HepG2 (cell line): ENCODE measurements around the gene TENM3. TPM values are rescaled to one million over a fixed set of nuclear protein-coding genes. Genes with fewer than 3 reads are reported as not detected.

Source experiments
- ATAC-seq: fragments of 200-7000 bp; cut with Tn5 transposase; 3 replicates; pipeline ENCODE4 v1.9.1; 2020; ENCODE audit warnings: mild to moderate bottlenecking, moderate library complexity
- BruUV-seq: library from RNA; stranded (reverse); fragments of 400-500 nt; replicated peaks from 2 replicates; lab custom pipeline; 2021; lab: Mats Ljungman, UMichigan
- CTCF ChIA-PET: fragments of 300-600 bp; formaldehyde crosslinking; extraction: SDS; loops from one replicate; lab custom pipeline; 2021; ENCODE audit warnings: low total read pairs, inconsistent platforms, low intra/inter-chr PET ratio; lab: Yijun Ruan, JAX
- POLR2A ChIA-PET: fragments of 350-600 bp; sonication (Branson Sonifier 250); formaldehyde crosslinking; loops from one replicate; lab custom pipeline; 2020; ENCODE audit warnings: antibody characterized with exemption, inconsistent platforms; lab: Yijun Ruan, JAX
- DNase-seq: peaks from one replicate; pipeline ENCODE4 v3.0.0-alpha.2; 2015; ENCODE audit warnings: low spot score
- FAIRE-seq: peaks from 3 replicates; lab custom pipeline; 2011; peaks lifted over from hg19 to GRCh38; lab: Jason Lieb, UNC
- H2AFZ ChIP-seq: one replicate; pipeline ENCODE4 v1.6.1; 2011; ENCODE audit warnings: low read length, inconsistent platforms
- H3K27ac ChIP-seq: fragments of 300-600 bp; 3 replicates; pipeline ENCODE4 v1.8.0; 2011; ENCODE audit warnings: mixed run types, mild to moderate bottlenecking, mixed read lengths, low read length, inconsistent platforms; ENCODE audit not compliant: insufficient read depth; ENCODE audit errors: extremely low read length
- H3K27me3 ChIP-seq, 2 experiments: fragments of 200-600 bp in 1 of 2; 2 replicates in 1 of 2; 3 replicates in 1 of 2; pipeline versions ENCODE4 v1.6.0 to v1.8.0; 2011; ENCODE audit warnings: low read length in 2 of 2, mild to moderate bottlenecking in 2 of 2, moderate library complexity in 2 of 2, inconsistent platforms in 1 of 2; ENCODE audit not compliant: insufficient read depth in 2 of 2, control insufficient read depth in 1 of 2
- H3K36me3 ChIP-seq, 2 experiments: fragments of 200-600 bp in 1 of 2; replicated peaks in 1 of 2; 2 replicates in 1 of 2; 3 replicates in 1 of 2; pipeline versions ENCODE4 v1.5.1 to v1.8.0; 2011; ENCODE audit warnings: low read length in 2 of 2, inconsistent platforms in 1 of 2; ENCODE audit not compliant: insufficient read depth in 2 of 2, control insufficient read depth in 1 of 2
- H3K4me1 ChIP-seq: 2 replicates; pipeline ENCODE4 v1.5.1; 2012; ENCODE audit warnings: low read length, inconsistent platforms; ENCODE audit not compliant: insufficient read depth
- H3K4me2 ChIP-seq: 2 replicates; pipeline ENCODE4 v1.6.0; 2011; ENCODE audit warnings: low read depth, low read length, inconsistent platforms
- H3K4me3 ChIP-seq, 3 experiments: fragments of 200-600 bp in 1 of 3; sonication (generic), shearing (Covaris generic) in 1 of 3; replicated peaks in 1 of 3; 2 replicates each; pipeline ENCODE4 v1.5.1; 2011 to 2016; ENCODE audit warnings: low read length in 3 of 3, inconsistent platforms in 2 of 3, low read depth in 2 of 3, mild to moderate bottlenecking in 2 of 3, control low read depth in 1 of 3, mixed read lengths in 1 of 3; ENCODE audit not compliant: insufficient read depth in 1 of 3
- H3K79me2 ChIP-seq: one replicate; pipeline ENCODE4 v1.6.1; 2011; ENCODE audit warnings: low read length, inconsistent platforms; ENCODE audit not compliant: insufficient read depth
- H3K9ac ChIP-seq: 2 replicates; pipeline ENCODE4 v1.6.0; 2011; ENCODE audit warnings: mild to moderate bottlenecking, low read depth, low read length, inconsistent platforms; ENCODE audit not compliant: insufficient read depth
- H3K9me3 ChIP-seq: 2 replicates; pipeline ENCODE4 v1.5.1; 2012; ENCODE audit warnings: mild to moderate bottlenecking, low read length
- H4K20me1 ChIP-seq: 2 replicates; pipeline ENCODE4 v1.6.0; 2011; ENCODE audit warnings: inconsistent platforms, mild to moderate bottlenecking, low read length, moderate library complexity; ENCODE audit not compliant: insufficient read depth
- ADNP ChIP-seq: sonication (generic); formaldehyde crosslinking; IDR thresholded peaks from 2 replicates; pipeline ENCODE4 v1.4.0; 2020; ENCODE audit warnings: missing genetic modification reagents
- ETV6 ChIP-seq: sonication (generic); formaldehyde crosslinking; conservative IDR thresholded peaks from 2 replicates; pipeline ENCODE4 v1.4.0; 2020; ENCODE audit warnings: missing genetic modification reagents
- HNRNPK ChIP-seq: fragments of 200-400 bp; formaldehyde crosslinking; IDR thresholded peaks from 2 replicates; pipeline ENCODE4 v1.6.1; 2018; ENCODE audit warnings: low read length, low read depth, moderate library complexity, mild to moderate bottlenecking; ENCODE audit not compliant: poor library complexity, severe bottlenecking
- PAWR ChIP-seq: sonication (generic); formaldehyde crosslinking; IDR thresholded peaks from 2 replicates; pipeline ENCODE4 v1.4.0; 2020; ENCODE audit warnings: missing genetic modification reagents, mild to moderate bottlenecking, borderline replicate concordance
- PITX1 ChIP-seq: sonication (generic); formaldehyde crosslinking; IDR thresholded peaks from 2 replicates; pipeline ENCODE4 v1.5.1; 2020; ENCODE audit warnings: mild to moderate bottlenecking, missing genetic modification reagents
- RBAK ChIP-seq: sonication (generic); formaldehyde crosslinking; IDR thresholded peaks from 2 replicates; pipeline ENCODE4 v1.5.1; 2020; ENCODE audit warnings: mild to moderate bottlenecking, missing genetic modification reagents
- U2AF2 ChIP-seq: fragments of 200-400 bp; formaldehyde crosslinking; IDR thresholded peaks from 2 replicates; pipeline ENCODE4 v1.6.1; 2017; ENCODE audit warnings: low read depth, mild to moderate bottlenecking, low read length
- ZMYM4 ChIP-seq: sonication (generic); formaldehyde crosslinking; IDR thresholded peaks from 2 replicates; pipeline ENCODE4 v1.8.1; 2023; ENCODE audit warnings: mild to moderate bottlenecking, missing genetic modification reagents
- ZNF318 ChIP-seq: sonication (generic); formaldehyde crosslinking; IDR thresholded peaks from 2 replicates; pipeline ENCODE4 v1.4.0; 2020; ENCODE audit warnings: mild to moderate bottlenecking, missing genetic modification reagents
- WGBS: methylation state at CpG from one replicate; pipeline ENCODE4 v1.1.6; 2017; ENCODE audit warnings: low lambda C conversion rate; 5-methylcytosine and 5-hydroxymethylcytosine counted together
- in situ Hi-C: cut with HindIII; loops from 2 replicates; pipeline ENCODE4 v1.10.0; 2017; ENCODE audit warnings: low pct_unique_long_range_greater_than_20kb; ENCODE audit not compliant: extremely low pct_ligation_motif_present
- intact Hi-C: fragments of 100-400 bp; cut with micrococcal nuclease; formaldehyde crosslinking; loops from one replicate; pipeline ENCODE4 v1.10.0; 2022; ENCODE audit not compliant: unreplicated experiment
- polyA plus RNA-seq, 8 experiments: library from polyadenylated mRNA; depleted of rRNA in 3 of 8; stranded (reverse) in 7 of 8; unstranded in 1 of 8; fragments of >200 nt; fragmentation: Illumina TruSeq in 4 of 8; extraction: Trizol in 4 of 8; gene quantifications; 2 replicates each; pipeline versions ENCODE4 v1.2.1 to v1.2.3, GENCODE V29; 2011 to 2016; ENCODE audit warnings: low read depth in 4 of 8, missing spikeins in 1 of 8, mixed read lengths in 1 of 8; ENCODE audit not compliant: insufficient read depth in 1 of 8
- total RNA-seq, 5 experiments: library from RNA; depleted of rRNA; stranded (reverse); fragments of >200 nt; fragmentation: Illumina TruSeq; extraction: Trizol; gene quantifications; 2 replicates each; pipeline ENCODE4 v1.2.3, GENCODE V29; 2016; ENCODE audit warnings: low read depth in 1 of 5

TENM3 gene
- total and polyA plus RNA-seq, 2 of the 13 experiments (the other 11 are each of a cell fraction or from before 2014, with no cell fraction given) = 0.04 TPM; not detected in 1

DNA sequence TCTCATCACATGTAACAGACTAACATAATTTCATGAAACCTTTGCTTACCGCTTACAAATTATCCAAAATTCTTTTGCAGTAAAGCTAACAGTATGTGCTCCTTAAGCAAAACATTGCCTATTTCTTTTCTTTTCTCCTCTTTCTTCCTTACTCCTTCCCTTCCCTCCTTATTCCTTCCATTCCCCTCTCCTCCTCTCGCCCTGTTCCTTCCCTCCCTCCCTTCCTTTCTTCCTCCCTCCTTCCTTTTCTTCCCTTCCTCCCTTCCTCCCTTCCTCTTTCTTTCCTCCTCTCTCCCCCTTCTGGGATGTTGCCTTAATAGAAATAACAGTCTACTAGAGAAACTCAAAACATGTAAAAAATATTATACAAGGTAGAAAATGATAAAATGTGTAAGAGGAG lies 246.4 kb downstream of the TENM3 start:
- Histone ChIP-seq H3K9ac (no peak overlapping the region), H3K9me3 (no peaks in the 10 kb centered on the region), H3K4me1 (no peaks in the 10 kb centered on the region), H3K27me3 (no peaks in the 10 kb centered on the region), H4K20me1 (no peaks in the 10 kb centered on the region), H3K79me2 (no peaks in the 10 kb centered on the region), H3K36me3 (no peaks in the 10 kb centered on the region), H3K27ac (no peak overlapping the region), H3K4me2 (no peak overlapping the region), H2AFZ (no peak overlapping the region), H3K4me3 (no peak overlapping the region)
- intact Hi-C loops = no loop called here
- in situ Hi-C loops = no loop called here
- WGBS = 50% methylated on average over 2 of the region's 2 CpGs
- POLR2A ChIA-PET = no interaction called here
- TF ChIP-seq PITX1 (CRISPR knock-in tag) (no peak), PAWR (no peak), HNRNPK (peak; percentile 58)
- BruUV-seq = no TSS peak
- ATAC-seq (no peak), FAIRE-seq (no peak), DNase-seq (no peak)
- CTCF ChIA-PET = no interaction called here

DNA sequence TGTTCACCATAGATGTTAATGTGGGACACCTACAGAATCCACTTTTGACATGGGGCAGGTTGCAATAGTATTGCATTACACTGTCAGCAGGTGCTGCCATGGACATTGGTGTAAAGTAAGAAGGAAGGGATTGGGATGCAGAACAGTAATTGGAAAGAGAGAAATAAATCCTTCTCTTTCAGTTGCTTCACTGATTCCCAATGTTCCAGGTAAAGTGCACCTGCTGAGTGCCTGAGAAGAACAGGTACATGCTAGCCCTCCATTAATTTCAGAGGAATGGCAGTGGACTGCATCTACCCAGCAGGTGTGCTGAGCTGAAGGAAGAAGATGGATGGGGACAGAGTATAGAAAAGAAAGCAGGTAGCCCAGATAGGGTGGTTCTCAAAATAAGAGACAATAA lies 248.5 kb downstream of the TENM3 start:
- no TSS peak for BruUV-seq
- FAIRE-seq = no peak
- no peaks in the 10 kb centered on the region for H3K36me3 ChIP-seq
- H3K4me2 ChIP-seq = no peak overlapping the region
- intact Hi-C loops = no loop called here
- no peak overlapping the region for H3K4me3 ChIP-seq
- CTCF ChIA-PET = no interaction called here
- H3K27me3 ChIP-seq = no peaks in the 10 kb centered on the region
- DNase-seq = no peak
- no peaks in the 10 kb centered on the region for H3K9me3 ChIP-seq
- H3K9ac ChIP-seq = no peak overlapping the region
- in situ Hi-C loops = no loop called here
- ATAC-seq = no peak
- TF ChIP-seq ZNF318 (CRISPR knock-in tag) (no peak), RBAK (CRISPR knock-in tag) (no peak), ETV6 (CRISPR knock-in tag) (no peak), ZMYM4 (no peak), ADNP (CRISPR knock-in tag) (no peak), U2AF2 (no peak)
- H2AFZ ChIP-seq = no peak overlapping the region
- POLR2A ChIA-PET = no interaction called here
- H3K4me1 ChIP-seq = no peaks in the 10 kb centered on the region
- no peak overlapping the region for H3K27ac ChIP-seq
- H4K20me1 ChIP-seq = no peaks in the 10 kb centered on the region
- no peaks in the 10 kb centered on the region for H3K79me2 ChIP-seq
